Liver (tissue), 9 donors: ENCODE measurements around the gene MRPS7. TPM values are rescaled to one million over a fixed set of nuclear protein-coding genes. Genes with fewer than 3 reads are reported as not detected.
"Not testable (repeated sequence)": the region's sequence is repeated elsewhere in the genome, so short reads cannot be mapped to it uniquely, and the experiment has no call there.

Experiments used
- DNase-seq: peaks from one replicate; pipeline ENCODE4 v3.0.0-alpha.2; 2017; ENCODE audit warnings: low spot score
- H3K27ac ChIP-seq, 2 donors: one replicate each; pipeline ENCODE4 v1.7.0; 2013; ENCODE audit warnings: inconsistent platforms in 2 of 2, low read length in 2 of 2, control low read depth in 1 of 2, low read depth in 1 of 2, mild to moderate bottlenecking in 1 of 2
- H3K27me3 ChIP-seq, 4 donors: one replicate each; pipeline versions ENCODE4 v1.6.1 to v1.7.0; 2013; ENCODE audit warnings: low read length in 3 of 4, inconsistent platforms in 1 of 4, mild to moderate bottlenecking in 1 of 4, moderate library complexity in 1 of 4; ENCODE audit not compliant: control insufficient read depth in 4 of 4, insufficient read depth in 4 of 4
- H3K36me3 ChIP-seq, 4 donors: one replicate each; pipeline versions ENCODE4 v1.6.1 to v1.7.0; 2013; ENCODE audit warnings: low read length in 3 of 4, mild to moderate bottlenecking in 3 of 4, low read depth in 1 of 4, moderate library complexity in 1 of 4; ENCODE audit not compliant: control insufficient read depth in 4 of 4, insufficient read depth in 3 of 4
- H3K4me1 ChIP-seq, 4 donors: one replicate each; pipeline versions ENCODE4 v1.6.1 to v1.7.0; 2013; ENCODE audit warnings: low read length in 3 of 4, mild to moderate bottlenecking in 3 of 4, moderate library complexity in 1 of 4; ENCODE audit not compliant: control insufficient read depth in 4 of 4, insufficient read depth in 4 of 4
- H3K4me3 ChIP-seq, 3 donors: one replicate each; pipeline versions ENCODE4 v1.6.1 to v1.7.0; 2013; ENCODE audit warnings: low read length in 3 of 3, control low read depth in 1 of 3, low read depth in 1 of 3, mild to moderate bottlenecking in 1 of 3
- H3K9ac ChIP-seq, 2 donors: one replicate each; pipeline ENCODE4 v1.7.0; 2013; ENCODE audit warnings: low read length in 2 of 2, mild to moderate bottlenecking in 2 of 2, moderate library complexity in 2 of 2, control low read depth in 1 of 2, low read depth in 1 of 2
- H3K9me3 ChIP-seq, 4 donors: one replicate each; pipeline versions ENCODE4 v1.6.1 to v1.7.0; 2013; ENCODE audit warnings: low read length in 3 of 4; ENCODE audit not compliant: control insufficient read depth in 4 of 4
- FOXA2 ChIP-seq: IDR thresholded peaks from 2 replicates; pipeline ENCODE4 v1.6.1; 2016; ENCODE audit warnings: antibody characterized with exemption
- GABPA ChIP-seq, 2 donors: IDR thresholded peaks in 1 of 2; conservative IDR thresholded peaks in 1 of 2; 2 replicates each; pipeline ENCODE4 v1.6.1; 2016; ENCODE audit warnings: antibody characterized with exemption in 2 of 2, mild to moderate bottlenecking in 1 of 2, moderate library complexity in 1 of 2
- HNF4A ChIP-seq, 2 donors: conservative IDR thresholded peaks; 2 replicates each; pipeline ENCODE4 v1.6.1; 2016; ENCODE audit warnings: antibody characterized with exemption in 2 of 2, mild to moderate bottlenecking in 2 of 2
- HNF4G ChIP-seq: IDR thresholded peaks from 2 replicates; pipeline ENCODE4 v1.6.1; 2016; ENCODE audit warnings: antibody characterized with exemption
- NR2F2 ChIP-seq: IDR thresholded peaks from 2 replicates; pipeline ENCODE4 v1.6.1; 2016; ENCODE audit warnings: antibody characterized with exemption
- YY1 ChIP-seq: IDR thresholded peaks from 2 replicates; pipeline ENCODE4 v1.6.1; 2016; ENCODE audit warnings: antibody characterized with exemption, mild to moderate bottlenecking
- ZBTB33 ChIP-seq: IDR thresholded peaks from 2 replicates; pipeline ENCODE4 v1.6.1; 2016; ENCODE audit warnings: antibody characterized with exemption
- WGBS: extraction: QIAGEN DNeasy Blood & Tissue Kit; methylation state at CpG from one replicate; pipeline ENCODE4 v1.1.7; 2013; 5-methylcytosine and 5-hydroxymethylcytosine counted together
- polyA plus RNA-seq, 2 donors: library from polyadenylated mRNA; stranded (reverse) in 1 of 2; unstranded in 1 of 2; fragments of 200-250 nt in 1 of 2; fragments of >200 nt in 1 of 2; fragmentation: Nextera tagmentation in 1 of 2; extraction: Ambion mirVana in 1 of 2; gene quantifications; one replicate each; pipeline versions ENCODE4 v1.2.1 to v1.2.3, GENCODE V29; 2013 to 2015
- total RNA-seq, 2 donors: library from RNA; depleted of rRNA; stranded (reverse); fragments of >200 nt; gene quantifications; one replicate each; pipeline ENCODE4 v1.2.3, GENCODE V29; 2014
- TF ChIP-seq, protein P1 (sequence below): IDR thresholded peaks from 2 replicates; pipeline ENCODE4 v1.6.1; 2016; ENCODE audit warnings: antibody characterized with exemption
- TF ChIP-seq, protein P2 (sequence below): IDR thresholded peaks from 2 replicates; pipeline ENCODE4 v1.6.1; 2016; ENCODE audit warnings: antibody characterized with exemption, mild to moderate bottlenecking
- TF ChIP-seq, protein P3 (sequence below): IDR thresholded peaks from 2 replicates; pipeline ENCODE4 v1.6.1; 2016; ENCODE audit warnings: antibody characterized with exemption
- donor health status: healthy.
- donor health status: healthy.
- donor health status: healthy.
- donor health status: healthy.
- donor health status: healthy.

The MRPS7 gene
- total and polyA plus RNA-seq, 4 donors: 24.1 to 58.9 (median 39.4) TPM

- H3K27ac ChIP-seq: no peak overlapping the region
- peaks cover 0 to 4% (median 0%) of the 10 kb centered on the region in 4 donors for H3K4me1 ChIP-seq
- H3K9ac ChIP-seq: no peak overlapping the region
- H3K9me3 ChIP-seq: no peaks in the 10 kb centered on the region
- DNase-seq: no peak
- TF ChIP-seq FOXA2 (no peak), HNF4G (no peak), YY1 (no peak), ZBTB33 (no peak), GABPA (IDR thresholded peaks at IDR 0.05 in 1 of 2, conservative IDR thresholded peaks at IDR 0.05 in 1 of 2) (no peak), HNF4A (conservative IDR thresholded peaks at IDR 0.05) (no peak), NR2F2 (no peak)
- TF ChIP-seq, protein P1, sequence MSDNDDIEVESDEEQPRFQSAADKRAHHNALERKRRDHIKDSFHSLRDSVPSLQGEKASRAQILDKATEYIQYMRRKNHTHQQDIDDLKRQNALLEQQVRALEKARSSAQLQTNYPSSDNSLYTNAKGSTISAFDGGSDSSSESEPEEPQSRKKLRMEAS: no peak
- TF ChIP-seq, protein P2, sequence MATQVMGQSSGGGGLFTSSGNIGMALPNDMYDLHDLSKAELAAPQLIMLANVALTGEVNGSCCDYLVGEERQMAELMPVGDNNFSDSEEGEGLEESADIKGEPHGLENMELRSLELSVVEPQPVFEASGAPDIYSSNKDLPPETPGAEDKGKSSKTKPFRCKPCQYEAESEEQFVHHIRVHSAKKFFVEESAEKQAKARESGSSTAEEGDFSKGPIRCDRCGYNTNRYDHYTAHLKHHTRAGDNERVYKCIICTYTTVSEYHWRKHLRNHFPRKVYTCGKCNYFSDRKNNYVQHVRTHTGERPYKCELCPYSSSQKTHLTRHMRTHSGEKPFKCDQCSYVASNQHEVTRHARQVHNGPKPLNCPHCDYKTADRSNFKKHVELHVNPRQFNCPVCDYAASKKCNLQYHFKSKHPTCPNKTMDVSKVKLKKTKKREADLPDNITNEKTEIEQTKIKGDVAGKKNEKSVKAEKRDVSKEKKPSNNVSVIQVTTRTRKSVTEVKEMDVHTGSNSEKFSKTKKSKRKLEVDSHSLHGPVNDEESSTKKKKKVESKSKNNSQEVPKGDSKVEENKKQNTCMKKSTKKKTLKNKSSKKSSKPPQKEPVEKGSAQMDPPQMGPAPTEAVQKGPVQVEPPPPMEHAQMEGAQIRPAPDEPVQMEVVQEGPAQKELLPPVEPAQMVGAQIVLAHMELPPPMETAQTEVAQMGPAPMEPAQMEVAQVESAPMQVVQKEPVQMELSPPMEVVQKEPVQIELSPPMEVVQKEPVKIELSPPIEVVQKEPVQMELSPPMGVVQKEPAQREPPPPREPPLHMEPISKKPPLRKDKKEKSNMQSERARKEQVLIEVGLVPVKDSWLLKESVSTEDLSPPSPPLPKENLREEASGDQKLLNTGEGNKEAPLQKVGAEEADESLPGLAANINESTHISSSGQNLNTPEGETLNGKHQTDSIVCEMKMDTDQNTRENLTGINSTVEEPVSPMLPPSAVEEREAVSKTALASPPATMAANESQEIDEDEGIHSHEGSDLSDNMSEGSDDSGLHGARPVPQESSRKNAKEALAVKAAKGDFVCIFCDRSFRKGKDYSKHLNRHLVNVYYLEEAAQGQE: no peak
- TF ChIP-seq, protein P3, sequence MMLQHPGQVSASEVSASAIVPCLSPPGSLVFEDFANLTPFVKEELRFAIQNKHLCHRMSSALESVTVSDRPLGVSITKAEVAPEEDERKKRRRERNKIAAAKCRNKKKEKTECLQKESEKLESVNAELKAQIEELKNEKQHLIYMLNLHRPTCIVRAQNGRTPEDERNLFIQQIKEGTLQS: no peak
- peaks cover 0 to 2% (median 0%) of the 10 kb centered on the region in 4 donors for H3K36me3 ChIP-seq
- 95% methylated on average over 8 of the region's 8 CpGs for WGBS
- no peaks in the 10 kb centered on the region for H3K27me3 ChIP-seq
- no peak overlapping the region for H3K4me3 ChIP-seq
Measured at GRCh38 chr17:75252039-75252816, 9.5 kb upstream of the MRPS7 start.

DNA sequence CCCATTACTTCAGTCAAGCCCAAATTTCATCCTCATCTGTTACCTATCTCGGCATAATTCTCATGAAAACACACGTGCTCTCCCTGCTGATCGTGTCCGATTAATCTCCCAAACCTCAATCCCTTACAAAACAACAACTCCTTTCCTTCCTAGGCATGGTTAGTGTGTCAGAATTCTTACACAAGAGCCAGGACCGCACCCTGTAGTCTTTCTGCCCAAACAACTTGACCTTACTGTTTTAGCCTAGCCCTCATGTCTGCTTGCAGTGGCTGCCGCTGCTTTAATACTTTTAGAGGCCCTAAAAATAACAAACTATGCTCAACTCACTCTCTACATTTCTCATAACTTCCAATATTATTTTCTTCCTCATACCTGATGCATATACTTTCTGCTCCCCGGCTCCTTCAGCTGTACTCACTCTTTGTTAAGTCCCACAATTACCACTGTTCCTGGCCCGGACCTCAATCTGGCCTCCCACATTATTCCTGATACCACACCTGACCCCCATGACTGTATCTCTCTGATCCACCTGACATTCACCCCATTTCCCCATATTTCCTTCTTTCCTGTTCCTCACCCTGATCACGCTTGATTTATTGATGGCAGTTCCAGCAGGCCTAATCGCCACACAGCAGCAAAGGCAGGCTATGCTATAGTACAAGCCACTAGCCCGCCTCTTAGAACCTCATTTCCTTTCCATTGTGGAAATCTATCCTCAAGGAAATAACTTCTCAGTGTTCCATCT, 5.6 kb upstream of the MRPS7 start:
- not testable (repeated sequence) for H3K27ac ChIP-seq, H3K9me3 ChIP-seq, DNase-seq, H3K36me3 ChIP-seq, H3K9ac ChIP-seq, H3K27me3 ChIP-seq, H3K4me3 ChIP-seq
- WGBS: 80% methylated on average over 11 of the region's 11 CpGs
- H3K4me1 ChIP-seq: peaks cover 0 to 20% (median 14%) of the 10 kb centered on the region in 4 donors

DNA sequence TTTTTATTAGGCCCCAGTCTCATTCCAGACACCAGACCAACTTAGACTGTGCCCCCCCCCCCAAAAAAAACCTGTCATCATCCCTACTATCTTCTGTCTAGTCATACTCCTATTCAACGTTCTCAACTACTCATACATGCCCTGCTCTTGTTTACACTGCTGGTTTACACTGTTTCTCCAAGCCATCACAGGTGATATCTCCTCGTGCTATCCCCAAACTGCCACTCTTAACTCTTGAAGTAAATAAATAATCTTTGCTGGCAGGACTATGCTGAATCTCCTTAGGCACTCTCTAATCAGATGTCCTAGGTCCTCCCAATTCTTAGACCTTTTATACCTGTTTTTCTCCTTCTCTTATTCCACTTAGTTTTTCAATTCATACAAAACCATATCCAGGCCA, 4.5 kb upstream of the MRPS7 start:
- H3K4me3 ChIP-seq, H3K27me3 ChIP-seq, DNase-seq, H3K9ac ChIP-seq, H3K9me3 ChIP-seq, H3K36me3 ChIP-seq, H3K27ac ChIP-seq: not testable (repeated sequence)
- H3K4me1 ChIP-seq: peaks cover 0 to 24% (median 16%) of the 10 kb centered on the region in 4 donors
- 40% methylated on average over 2 of the region's 2 CpGs for WGBS
